NCI-H128 (cell line): ENCODE measurements around the gene BZW1.
A peak's percentile ranks its signal among the peaks of the same experiment; 100 is the strongest.

ENCODE experiments used
- DNase-seq: peaks from one replicate; lab custom pipeline; 2025; ENCODE audit not compliant: unreplicated experiment; lab: John Stamatoyannopoulos, UW

Gene BZW1

GRCh38 chr2:200829258-200829655 is 17.5 kb downstream of the BZW1 start:
- no peak for DNase-seq

GRCh38 chr2:200834701-200835100 is 23.0 kb downstream of the BZW1 start:
- no peak for DNase-seq

GRCh38 chr2:200839513-200839912 is 27.8 kb downstream of the BZW1 start:
- no peak for DNase-seq

- no peak for DNase-seq
These were observed 32.6 kb downstream of the BZW1 start for GRCh38 chr2:200843993-200844948.

GRCh38 chr2:200845194-200845593 is 33.5 kb downstream of the BZW1 start:
- DNase-seq, result no peak

GRCh38 chr2:200845669-200846325 is 34.1 kb downstream of the BZW1 start:
- no peak for DNase-seq

GRCh38 chr2:200847269-200847668 is 35.6 kb downstream of the BZW1 start:
- DNase-seq, result no peak

GRCh38 chr2:200847939-200848338 is 36.2 kb downstream of the BZW1 start:
- DNase-seq, result no peak

GRCh38 chr2:200850512-200851256 is 39.0 kb downstream of the BZW1 start:
- no peak for DNase-seq

- DNase-seq, result no peak
These were observed 39.9 kb downstream of the BZW1 start for GRCh38 chr2:200851398-200852248.

GRCh38 chr2:200852605-200853004 is 40.9 kb downstream of the BZW1 start:
- DNase-seq, result no peak

- no peak for DNase-seq
These were observed 45.1 kb downstream of the BZW1 start for GRCh38 chr2:200856806-200857205.

GRCh38 chr2:200860092-200860795 is 48.5 kb downstream of the BZW1 start:
- no peak for DNase-seq

- DNase-seq, result no peak
These were observed 50.0 kb downstream of the BZW1 start for GRCh38 chr2:200861617-200862155.

GRCh38 chr2:200862532-200863000 is 50.9 kb downstream of the BZW1 start:
- DNase-seq, result no peak

GRCh38 chr2:200863782-200864175 is 52.1 kb downstream of the BZW1 start:
- no peak for DNase-seq

GRCh38 chr2:200864176-200865034 is 52.7 kb downstream of the BZW1 start, which contains the start of gene CLK1:
CLK1 (minus strand) TSS chr2:200864658; CDS start chr2:200861862, 2,796 bp downstream.
- peak; percentile 81 for DNase-seq

- DNase-seq, result no peak
These were observed 57.3 kb downstream of the BZW1 start for GRCh38 chr2:200869014-200869413.

- DNase-seq, result no peak
These were observed 59.4 kb downstream of the BZW1 start for GRCh38 chr2:200871151-200871550.
